ENCODE data around the gene PIEZO2. TPM values are rescaled to one million over a fixed set of nuclear protein-coding genes. Genes with fewer than 3 reads are reported as not detected.

PIEZO2 gene
- total RNA-seq, 1 experiment from 2014 or later = 5.5 TPM

DNA sequence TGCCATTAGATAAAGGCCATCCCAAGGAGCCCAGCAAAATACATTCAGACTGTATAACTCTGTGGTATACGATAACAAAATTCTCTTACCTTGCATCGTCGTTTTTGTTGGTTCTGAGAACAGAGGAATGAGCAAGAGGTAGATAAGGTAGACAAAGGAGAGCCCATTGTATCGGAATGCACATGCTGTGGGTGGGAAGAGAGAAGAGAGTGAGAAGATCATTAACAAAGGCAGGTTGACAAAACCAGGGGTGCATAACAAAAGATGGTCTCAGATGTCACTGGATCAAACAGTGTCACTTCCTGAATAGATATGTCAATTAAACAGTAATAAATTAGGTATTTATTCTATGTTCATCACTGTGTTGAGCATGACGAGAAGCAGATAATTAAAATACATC, 83.3 kb downstream of the PIEZO2 start:
- no TSS peak for BruUV-seq (replicated peaks)
- Histone ChIP-seq H3K27ac (ENCODE audit: low read depth, low read length, poor library complexity, severe bottlenecking) (no peak overlapping the region), H3K4me3 (ENCODE audit: low read depth, low read length, poor library complexity, severe bottlenecking) (no peak overlapping the region), H3K9me3 (ENCODE audit: low read depth, low read length, poor library complexity, severe bottlenecking) (no peaks in the 10 kb centered on the region), H3K27me3 (replicated peaks; ENCODE audit: insufficient read depth, low read depth, low read length, poor library complexity) (no peaks in the 10 kb centered on the region), H3K36me3 (ENCODE audit: insufficient read depth, low read length, poor library complexity, severe bottlenecking) (no peaks in the 10 kb centered on the region), H3K4me1 (ENCODE audit: insufficient read depth, low read length, poor library complexity, severe bottlenecking) (no peaks in the 10 kb centered on the region)
- ChIA-PET CTCF (no interaction called here), POLR2A (ENCODE audit: low non-redundant PET) (no interaction called here)
- intact Hi-C loops (cut with micrococcal nuclease; ENCODE audit: unreplicated experiment) = no loop called here
- TF ChIP-seq, protein P1, sequence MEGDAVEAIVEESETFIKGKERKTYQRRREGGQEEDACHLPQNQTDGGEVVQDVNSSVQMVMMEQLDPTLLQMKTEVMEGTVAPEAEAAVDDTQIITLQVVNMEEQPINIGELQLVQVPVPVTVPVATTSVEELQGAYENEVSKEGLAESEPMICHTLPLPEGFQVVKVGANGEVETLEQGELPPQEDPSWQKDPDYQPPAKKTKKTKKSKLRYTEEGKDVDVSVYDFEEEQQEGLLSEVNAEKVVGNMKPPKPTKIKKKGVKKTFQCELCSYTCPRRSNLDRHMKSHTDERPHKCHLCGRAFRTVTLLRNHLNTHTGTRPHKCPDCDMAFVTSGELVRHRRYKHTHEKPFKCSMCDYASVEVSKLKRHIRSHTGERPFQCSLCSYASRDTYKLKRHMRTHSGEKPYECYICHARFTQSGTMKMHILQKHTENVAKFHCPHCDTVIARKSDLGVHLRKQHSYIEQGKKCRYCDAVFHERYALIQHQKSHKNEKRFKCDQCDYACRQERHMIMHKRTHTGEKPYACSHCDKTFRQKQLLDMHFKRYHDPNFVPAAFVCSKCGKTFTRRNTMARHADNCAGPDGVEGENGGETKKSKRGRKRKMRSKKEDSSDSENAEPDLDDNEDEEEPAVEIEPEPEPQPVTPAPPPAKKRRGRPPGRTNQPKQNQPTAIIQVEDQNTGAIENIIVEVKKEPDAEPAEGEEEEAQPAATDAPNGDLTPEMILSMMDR (conservative IDR thresholded peaks at IDR 0.05; ENCODE audit: low read depth, low read length) = no peak
- no peak for TF ChIP-seq EZH2 (IDR thresholded peaks at IDR 0.05; ENCODE audit: borderline replicate concordance, low read depth, low read length, poor library complexity, severe bottlenecking)
- DNase-seq (ENCODE audit: low spot score) = no peak

DNA sequence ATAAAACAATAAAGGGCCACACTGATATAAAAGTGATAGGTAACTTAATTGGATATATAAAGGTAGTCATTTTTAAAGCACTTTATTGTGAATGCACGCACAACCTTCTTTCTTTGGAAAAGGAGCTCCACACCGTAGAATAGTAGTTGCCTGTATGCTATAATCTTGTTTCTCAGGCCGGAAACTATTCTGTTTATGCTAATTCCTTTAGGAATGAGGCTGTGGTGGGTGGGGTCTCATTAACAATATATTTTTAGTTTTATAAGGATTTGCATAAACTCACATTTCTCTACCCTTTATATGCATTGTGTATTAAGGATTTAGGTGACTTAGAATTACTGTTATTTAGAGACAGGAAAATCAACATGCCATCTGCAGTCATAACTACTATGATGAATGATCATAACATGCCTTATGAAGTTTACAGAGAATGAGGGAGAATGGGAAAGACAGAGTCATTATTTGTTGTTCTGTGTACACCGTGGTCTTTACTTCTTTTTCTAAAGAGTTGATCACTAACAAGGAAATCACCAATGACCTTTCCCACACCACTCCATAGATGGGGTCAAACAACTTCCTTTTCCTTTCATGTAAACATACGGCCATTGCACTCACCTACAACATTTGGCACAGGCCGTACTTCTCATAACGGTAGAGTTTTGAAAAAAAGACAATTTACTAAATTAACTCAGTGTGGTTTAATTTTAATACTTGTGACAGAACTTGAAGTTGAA, 84.5 kb downstream of the PIEZO2 start:
- H3K4me3 ChIP-seq (ENCODE audit: low read depth, low read length, poor library complexity, severe bottlenecking) = no peak overlapping the region
- no peak overlapping the region for H3K27ac ChIP-seq (ENCODE audit: low read depth, low read length, poor library complexity, severe bottlenecking)
- CTCF ChIA-PET = no interaction called here
- TF ChIP-seq, protein P1 (conservative IDR thresholded peaks at IDR 0.05; ENCODE audit: low read depth, low read length) = no peak
- TF ChIP-seq EZH2 (IDR thresholded peaks at IDR 0.05; ENCODE audit: borderline replicate concordance, low read depth, low read length, poor library complexity, severe bottlenecking) = no peak
- H3K36me3 ChIP-seq (ENCODE audit: insufficient read depth, low read length, poor library complexity, severe bottlenecking) = no peaks in the 10 kb centered on the region
- no TSS peak for BruUV-seq (replicated peaks)
- intact Hi-C loops (cut with micrococcal nuclease; ENCODE audit: unreplicated experiment) = no loop called here
- H3K4me1 ChIP-seq (ENCODE audit: insufficient read depth, low read length, poor library complexity, severe bottlenecking) = no peaks in the 10 kb centered on the region
- POLR2A ChIA-PET (ENCODE audit: low non-redundant PET) = no interaction called here
- no peaks in the 10 kb centered on the region for H3K27me3 ChIP-seq (replicated peaks; ENCODE audit: insufficient read depth, low read depth, low read length, poor library complexity)
- DNase-seq (ENCODE audit: low spot score) = no peak
- H3K9me3 ChIP-seq (ENCODE audit: low read depth, low read length, poor library complexity, severe bottlenecking) = no peaks in the 10 kb centered on the region

DNA sequence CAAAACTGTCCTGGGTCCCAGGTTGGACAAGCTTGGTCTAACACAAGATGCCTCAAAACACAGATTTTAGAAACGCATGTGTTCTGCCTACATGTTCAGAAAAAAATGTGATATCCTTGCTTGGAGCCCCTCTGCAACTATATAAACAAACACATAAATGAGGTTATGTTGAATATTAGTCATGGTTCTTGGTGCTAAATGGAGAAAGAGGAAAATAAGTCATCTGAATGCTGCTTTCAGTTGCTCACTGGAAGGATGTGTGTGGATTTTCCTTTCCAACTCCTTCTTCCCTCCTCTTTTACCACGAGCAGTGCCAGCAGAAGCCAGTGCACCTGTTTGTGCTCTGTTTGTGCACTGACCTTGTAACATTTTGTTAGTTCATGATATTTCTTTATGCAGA, 85.3 kb downstream of the PIEZO2 start:
- Histone ChIP-seq H3K9me3 (ENCODE audit: low read depth, low read length, poor library complexity, severe bottlenecking) (no peaks in the 10 kb centered on the region), H3K27ac (ENCODE audit: low read depth, low read length, poor library complexity, severe bottlenecking) (no peak overlapping the region), H3K27me3 (replicated peaks; ENCODE audit: insufficient read depth, low read depth, low read length, poor library complexity) (no peaks in the 10 kb centered on the region), H3K36me3 (ENCODE audit: insufficient read depth, low read length, poor library complexity, severe bottlenecking) (no peaks in the 10 kb centered on the region), H3K4me1 (ENCODE audit: insufficient read depth, low read length, poor library complexity, severe bottlenecking) (no peaks in the 10 kb centered on the region), H3K4me3 (ENCODE audit: low read depth, low read length, poor library complexity, severe bottlenecking) (no peak overlapping the region)
- POLR2A ChIA-PET (ENCODE audit: low non-redundant PET) = no interaction called here
- DNase-seq (ENCODE audit: low spot score) = no peak
- no peak for TF ChIP-seq EZH2 (IDR thresholded peaks at IDR 0.05; ENCODE audit: borderline replicate concordance, low read depth, low read length, poor library complexity, severe bottlenecking)
- TF ChIP-seq, protein P1 (conservative IDR thresholded peaks at IDR 0.05; ENCODE audit: low read depth, low read length) = no peak
- no TSS peak for BruUV-seq (replicated peaks)
- intact Hi-C loops (cut with micrococcal nuclease; ENCODE audit: unreplicated experiment) = no loop called here
- CTCF ChIA-PET = no interaction called here
